DND-41 (cell line): Measurements from ENCODE around the gene ITM2B.
"Not testable (repeated sequence)": the region's sequence is repeated elsewhere in the genome, so short reads cannot be mapped to it uniquely, and the experiment has no call there.

Experiments
- ATAC-seq: fragments of 200-7000 bp; cut with Tn5 transposase; 3 replicates; pipeline ENCODE4 v1.9.1; 2021; ENCODE audit warnings: low read depth; ENCODE audit not compliant: insufficient read depth
- DNase-seq: peaks from one replicate; pipeline ENCODE4 v3.0.0-alpha.2; 2020
- H2AFZ ChIP-seq: 2 replicates; pipeline ENCODE4 v1.6.0; 2012; ENCODE audit warnings: low read depth, low read length
- H3K27ac ChIP-seq: 2 replicates; pipeline ENCODE4 v1.5.1; 2012; ENCODE audit warnings: low read length, inconsistent platforms
- H3K27me3 ChIP-seq: fragments of 200-600 bp; sonication (generic); 2 replicates; pipeline ENCODE4 v1.6.0; 2012; ENCODE audit warnings: low read length, mild to moderate bottlenecking, inconsistent platforms; ENCODE audit not compliant: insufficient read depth, poor library complexity
- H3K36me3 ChIP-seq: 2 replicates; pipeline ENCODE4 v1.5.1; 2012; ENCODE audit warnings: low read length, inconsistent platforms; ENCODE audit not compliant: insufficient read depth
- H3K4me1 ChIP-seq: 2 replicates; pipeline ENCODE4 v1.5.1; 2012; ENCODE audit warnings: mild to moderate bottlenecking, low read length; ENCODE audit not compliant: insufficient read depth
- H3K4me2 ChIP-seq: 2 replicates; pipeline ENCODE4 v1.6.0; 2012; ENCODE audit warnings: mild to moderate bottlenecking, moderate library complexity, low read length, inconsistent platforms; ENCODE audit not compliant: insufficient read depth
- H3K4me3 ChIP-seq, 2 experiments: fragments of 200-600 bp in 1 of 2; shearing (Covaris generic) in 1 of 2; 2 replicates each; pipeline ENCODE4 v1.5.1; 2012 to 2016; ENCODE audit warnings: inconsistent platforms in 2 of 2, low read length in 2 of 2, mild to moderate bottlenecking in 2 of 2, low read depth in 1 of 2, moderate library complexity in 1 of 2
- H3K79me2 ChIP-seq: 2 replicates; pipeline ENCODE4 v1.6.0; 2012; ENCODE audit warnings: low read length, inconsistent platforms; ENCODE audit not compliant: insufficient read depth
- H3K9ac ChIP-seq: 2 replicates; pipeline ENCODE4 v1.6.0; 2012; ENCODE audit warnings: low read depth, mild to moderate bottlenecking, inconsistent platforms, low read length, moderate library complexity
- H3K9me3 ChIP-seq: 2 replicates; pipeline ENCODE4 v1.5.1; 2012; ENCODE audit warnings: low read length, moderate library complexity, mild to moderate bottlenecking, inconsistent platforms; ENCODE audit not compliant: insufficient read depth, severe bottlenecking
- H4K20me1 ChIP-seq: 2 replicates; pipeline ENCODE4 v1.6.0; 2012; ENCODE audit warnings: low read length; ENCODE audit not compliant: insufficient read depth
- EZH2 ChIP-seq: IDR thresholded peaks from 3 replicates; pipeline ENCODE4 v1.6.1; 2012; ENCODE audit warnings: borderline replicate concordance, low read depth, mild to moderate bottlenecking, moderate library complexity, low read length, inconsistent platforms; ENCODE audit not compliant: severe bottlenecking
- TF ChIP-seq, protein P1 (sequence below): IDR thresholded peaks from 2 replicates; pipeline ENCODE4 v1.5.1; 2012; ENCODE audit warnings: borderline replicate concordance, low read length, moderate library complexity, mild to moderate bottlenecking; ENCODE audit not compliant: poor library complexity, severe bottlenecking; ENCODE audit errors: extremely low read depth

ITM2B gene

DNA sequence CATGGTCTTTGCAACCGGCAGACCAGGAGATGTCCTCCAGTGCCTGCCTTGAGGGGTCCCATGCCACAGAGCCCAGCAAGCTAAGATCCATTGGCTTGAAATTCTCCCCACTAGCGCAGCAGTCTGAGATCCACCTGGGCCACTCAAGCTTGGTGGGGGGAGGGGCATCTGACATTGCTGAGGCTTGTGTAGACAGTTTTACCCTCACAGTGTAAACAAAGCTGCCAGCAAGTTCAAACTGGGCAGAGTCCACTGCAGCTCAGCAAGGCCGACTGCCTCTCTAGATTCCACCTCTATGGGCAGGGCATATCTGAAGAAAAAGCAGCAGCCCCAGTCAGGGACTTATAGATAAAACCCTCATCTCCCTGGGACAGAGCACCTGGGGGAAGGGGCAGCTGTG lies 32.0 kb upstream of the ITM2B start:
- TF ChIP-seq, protein P1, sequence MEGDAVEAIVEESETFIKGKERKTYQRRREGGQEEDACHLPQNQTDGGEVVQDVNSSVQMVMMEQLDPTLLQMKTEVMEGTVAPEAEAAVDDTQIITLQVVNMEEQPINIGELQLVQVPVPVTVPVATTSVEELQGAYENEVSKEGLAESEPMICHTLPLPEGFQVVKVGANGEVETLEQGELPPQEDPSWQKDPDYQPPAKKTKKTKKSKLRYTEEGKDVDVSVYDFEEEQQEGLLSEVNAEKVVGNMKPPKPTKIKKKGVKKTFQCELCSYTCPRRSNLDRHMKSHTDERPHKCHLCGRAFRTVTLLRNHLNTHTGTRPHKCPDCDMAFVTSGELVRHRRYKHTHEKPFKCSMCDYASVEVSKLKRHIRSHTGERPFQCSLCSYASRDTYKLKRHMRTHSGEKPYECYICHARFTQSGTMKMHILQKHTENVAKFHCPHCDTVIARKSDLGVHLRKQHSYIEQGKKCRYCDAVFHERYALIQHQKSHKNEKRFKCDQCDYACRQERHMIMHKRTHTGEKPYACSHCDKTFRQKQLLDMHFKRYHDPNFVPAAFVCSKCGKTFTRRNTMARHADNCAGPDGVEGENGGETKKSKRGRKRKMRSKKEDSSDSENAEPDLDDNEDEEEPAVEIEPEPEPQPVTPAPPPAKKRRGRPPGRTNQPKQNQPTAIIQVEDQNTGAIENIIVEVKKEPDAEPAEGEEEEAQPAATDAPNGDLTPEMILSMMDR = no peak
- no peak for TF ChIP-seq EZH2
- no peaks in the 10 kb centered on the region for H3K36me3 ChIP-seq
- ATAC-seq (no peak), DNase-seq (no peak)
- no peak overlapping the region for H2AFZ ChIP-seq
- H3K9me3 ChIP-seq = no peaks in the 10 kb centered on the region
- H3K9ac ChIP-seq = no peak overlapping the region
- no peak overlapping the region for H3K4me3 ChIP-seq
- no peak overlapping the region for H3K4me2 ChIP-seq
- H3K27ac ChIP-seq = no peak overlapping the region
- H3K79me2 ChIP-seq = no peaks in the 10 kb centered on the region
- no peaks in the 10 kb centered on the region for H3K27me3 ChIP-seq
- H3K4me1 ChIP-seq = no peaks in the 10 kb centered on the region
- no peaks in the 10 kb centered on the region for H4K20me1 ChIP-seq

DNA sequence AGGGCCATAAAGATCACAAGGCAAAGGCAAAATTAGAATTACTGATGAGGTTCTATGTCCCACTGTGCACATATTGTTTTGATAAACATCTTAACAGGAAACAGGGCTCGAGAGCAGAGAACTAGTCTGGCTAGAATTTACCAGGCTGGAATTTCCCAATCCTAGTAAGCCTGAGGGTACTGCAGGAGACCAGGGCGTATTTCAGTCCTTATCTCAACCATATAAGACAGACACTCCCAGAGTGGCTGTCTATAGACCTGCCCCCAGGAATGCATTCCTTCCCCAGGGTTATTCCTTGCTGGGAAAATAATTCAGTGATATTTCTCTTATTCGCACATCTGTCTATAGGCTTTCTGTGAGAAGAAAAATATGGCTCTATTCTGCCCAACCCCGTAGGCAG lies 25.8 kb upstream of the ITM2B start:
- H3K9me3 ChIP-seq, H3K4me1 ChIP-seq, H3K4me3 ChIP-seq, H3K4me2 ChIP-seq, H3K27ac ChIP-seq, H3K9ac ChIP-seq, H3K27me3 ChIP-seq, H3K36me3 ChIP-seq, DNase-seq, H3K79me2 ChIP-seq, ATAC-seq, H2AFZ ChIP-seq, H4K20me1 ChIP-seq: not testable (repeated sequence)

DNA sequence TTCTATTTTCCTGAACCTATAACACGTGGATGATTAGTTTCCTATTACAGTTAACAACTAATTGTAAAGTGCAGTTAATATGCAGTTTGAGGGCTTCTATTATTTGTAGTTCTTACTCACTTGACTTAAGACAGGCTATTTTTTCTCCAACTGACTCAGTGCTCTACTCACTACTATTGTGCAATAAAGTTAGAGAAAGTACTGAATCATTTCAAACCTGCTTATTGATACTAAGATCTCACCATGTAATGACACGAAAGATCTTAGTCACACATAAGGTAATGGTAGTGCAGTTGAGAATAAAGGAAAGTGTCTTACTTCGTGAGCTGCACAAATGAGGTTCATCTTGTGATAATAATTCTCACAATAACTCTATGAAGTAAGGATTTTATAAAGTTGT lies 22.8 kb upstream of the ITM2B start:
- Histone ChIP-seq H3K4me1 (no peaks in the 10 kb centered on the region), H3K9ac (no peak overlapping the region), H2AFZ (no peak overlapping the region), H3K27ac (no peak overlapping the region), H3K4me3 (no peak overlapping the region), H4K20me1 (no peaks in the 10 kb centered on the region), H3K9me3 (peaks cover 5% of the 10 kb centered on the region), H3K36me3 (no peaks in the 10 kb centered on the region), H3K79me2 (no peaks in the 10 kb centered on the region), H3K4me2 (no peak overlapping the region), H3K27me3 (no peaks in the 10 kb centered on the region)
- DNase-seq (no peak), ATAC-seq (no peak)
- TF ChIP-seq EZH2 = no peak
- TF ChIP-seq, protein P1 = no peak

DNA sequence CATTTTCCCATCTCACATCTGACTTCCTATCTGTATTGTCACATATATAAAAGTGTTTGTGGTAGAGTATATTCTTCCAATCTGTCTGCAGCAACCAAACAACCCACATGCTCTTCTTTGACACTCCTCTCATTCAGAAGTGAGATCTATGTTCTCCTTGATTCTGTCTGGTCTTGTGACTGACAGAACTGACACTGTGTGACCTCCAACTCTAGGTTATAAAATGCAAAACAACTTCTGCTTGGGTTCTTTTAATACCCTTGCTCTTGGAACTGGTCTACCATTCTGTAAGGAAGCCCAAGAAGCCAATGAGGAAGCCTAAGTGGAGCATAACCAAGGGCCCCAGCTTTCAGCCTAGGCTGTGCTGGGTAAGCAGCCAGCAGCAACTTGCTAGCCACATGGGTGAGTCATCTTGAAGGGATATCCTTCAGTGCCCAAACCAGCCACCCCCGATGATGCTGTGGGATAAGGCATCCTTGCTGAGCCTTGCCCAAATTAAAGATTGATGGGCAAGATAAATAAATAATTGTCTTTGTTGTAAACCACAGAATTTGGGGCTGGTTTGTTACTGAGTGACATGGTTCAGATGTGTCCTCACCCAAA lies 18.4 kb upstream of the ITM2B start:
- Histone ChIP-seq H3K27me3 (no peaks in the 10 kb centered on the region), H3K27ac (no peak overlapping the region), H3K4me2 (no peak overlapping the region), H3K79me2 (no peaks in the 10 kb centered on the region), H4K20me1 (no peaks in the 10 kb centered on the region), H3K9me3 (peaks cover 2% of the 10 kb centered on the region), H3K4me3 (no peak overlapping the region), H3K9ac (no peak overlapping the region), H3K36me3 (no peaks in the 10 kb centered on the region), H2AFZ (no peak overlapping the region), H3K4me1 (no peaks in the 10 kb centered on the region)
- ATAC-seq (peak; percentile 53; the same call in 1 of the 3 replicates), DNase-seq (no peak)
- TF ChIP-seq, protein P1 = no peak
- no peak for TF ChIP-seq EZH2

DNA sequence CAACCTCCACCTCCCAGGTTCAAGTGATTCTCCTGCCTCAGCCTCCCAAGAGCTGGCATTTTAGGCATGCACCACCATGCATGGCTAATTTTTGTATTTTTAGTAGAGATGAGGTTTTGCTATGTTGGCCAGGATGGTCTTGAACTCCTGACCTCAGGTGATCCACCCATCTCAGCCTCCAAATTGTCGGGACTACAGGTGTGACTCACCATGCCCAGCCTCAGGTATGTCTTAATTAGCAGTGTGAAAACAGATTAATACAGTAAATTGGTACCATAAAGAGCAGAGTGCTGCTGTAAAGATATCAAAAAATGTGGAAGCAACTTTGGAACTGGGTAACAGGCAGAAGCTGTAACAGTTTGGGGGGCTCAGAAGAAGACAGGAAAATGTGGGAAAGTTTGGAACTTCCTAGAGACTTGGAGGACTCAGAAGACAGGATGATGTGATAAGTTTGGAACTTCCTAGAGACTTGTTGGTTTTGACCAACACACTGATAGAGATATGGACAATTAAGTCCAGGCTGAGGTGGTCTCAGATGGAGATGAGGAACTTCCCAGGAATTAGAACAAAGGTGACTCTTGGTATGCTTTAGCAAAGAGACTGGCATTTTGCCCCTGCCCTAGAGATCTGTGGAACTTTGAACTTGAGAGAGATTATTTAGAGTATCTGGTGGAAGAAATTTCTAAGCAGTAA lies 17.3 kb upstream of the ITM2B start:
- H3K9ac ChIP-seq, H3K9me3 ChIP-seq, H3K27ac ChIP-seq, H3K4me3 ChIP-seq, DNase-seq, H3K4me1 ChIP-seq, H3K36me3 ChIP-seq, H4K20me1 ChIP-seq, H3K79me2 ChIP-seq, H2AFZ ChIP-seq, H3K4me2 ChIP-seq, H3K27me3 ChIP-seq, ATAC-seq: not testable (repeated sequence)
